GM23338 (cell line): Measurements from ENCODE around the gene CYP3A4. TPM values are rescaled to one million over a fixed set of nuclear protein-coding genes. Genes with fewer than 3 reads are reported as not detected.

Experiments used
- ATAC-seq: fragments of 200-7000 bp; cut with Tn5 transposase; 3 replicates; pipeline ENCODE4 v1.9.1; 2020
- DNase-seq: peaks from one replicate; pipeline ENCODE4 v3.0.0-alpha.2; 2015; ENCODE audit warnings: low spot score
- H2AFZ ChIP-seq: fragments of 200-600 bp; sonication (generic); 2 replicates; pipeline ENCODE4 v1.8.0; 2016; ENCODE audit warnings: antibody characterized with exemption, mild to moderate bottlenecking, moderate library complexity
- H3F3A ChIP-seq: fragments of 200-600 bp; sonication (generic); replicated peaks from 2 replicates; pipeline ENCODE4 v1.8.0; 2017; ENCODE audit warnings: antibody characterized with exemption, mixed run types, low read depth
- H3K27ac ChIP-seq: fragments of 200-600 bp; sonication (generic); 2 replicates; pipeline ENCODE4 v1.6.1; 2016; ENCODE audit warnings: low read depth
- H3K27me3 ChIP-seq: fragments of 200-600 bp; sonication (generic); 2 replicates; pipeline ENCODE4 v1.8.0; 2016; ENCODE audit warnings: mild to moderate bottlenecking, mixed run types, moderate library complexity; ENCODE audit not compliant: insufficient read depth
- H3K36me3 ChIP-seq: fragments of 200-600 bp; sonication (generic); 2 replicates; pipeline ENCODE4 v1.8.0; 2016; ENCODE audit warnings: mild to moderate bottlenecking; ENCODE audit not compliant: insufficient read depth
- H3K4me1 ChIP-seq: fragments of 200-600 bp; sonication (generic); 2 replicates; pipeline ENCODE4 v1.8.0; 2016; ENCODE audit warnings: mild to moderate bottlenecking, moderate library complexity; ENCODE audit not compliant: insufficient read depth
- H3K4me2 ChIP-seq: fragments of 200-600 bp; sonication (generic); 2 replicates; pipeline ENCODE4 v1.7.1; 2017; ENCODE audit warnings: mixed run types
- H3K4me3 ChIP-seq: fragments of 200-600 bp; sonication (generic); 2 replicates; pipeline ENCODE4 v1.6.1; 2016; ENCODE audit warnings: mixed run types
- H3K79me2 ChIP-seq: fragments of 200-600 bp; sonication (generic); replicated peaks from 2 replicates; pipeline ENCODE4 v1.8.0; 2017; ENCODE audit warnings: mild to moderate bottlenecking; ENCODE audit not compliant: insufficient read depth
- H3K9me2 ChIP-seq: fragments of 200-600 bp; sonication (generic); 2 replicates; pipeline ENCODE4 v1.8.0; 2017; ENCODE audit not compliant: insufficient read depth
- H4K20me1 ChIP-seq: fragments of 200-600 bp; sonication (generic); replicated peaks from 2 replicates; pipeline ENCODE4 v1.8.0; 2017; ENCODE audit warnings: mild to moderate bottlenecking; ENCODE audit not compliant: insufficient read depth
- H3K27ac Mint-ChIP-seq: 2 replicates; pipeline ENCODE4 v1.8.0; 2020; ENCODE audit warnings: inconsistent platforms, mild to moderate bottlenecking, moderate library complexity, mixed read lengths
- H3K27me3 Mint-ChIP-seq: 3 replicates; pipeline ENCODE4 v1.8.0; 2022; ENCODE audit warnings: low read depth, mild to moderate bottlenecking, moderate library complexity, mixed read lengths, inconsistent platforms; ENCODE audit not compliant: insufficient read depth, poor library complexity
- H3K36me3 Mint-ChIP-seq: 3 replicates; pipeline ENCODE4 v1.8.0; 2021; ENCODE audit warnings: low read depth, mild to moderate bottlenecking, inconsistent platforms, moderate library complexity, mixed read lengths
- H3K4me1 Mint-ChIP-seq: 3 replicates; pipeline ENCODE4 v1.8.0; 2020; ENCODE audit warnings: mild to moderate bottlenecking, inconsistent platforms, mixed read lengths
- H3K4me3 Mint-ChIP-seq: 3 replicates; pipeline ENCODE4 v1.8.0; 2021; ENCODE audit warnings: moderate library complexity, mild to moderate bottlenecking, inconsistent platforms, mixed read lengths
- H3K9me3 Mint-ChIP-seq: 3 replicates; pipeline ENCODE4 v1.8.0; 2020; ENCODE audit warnings: moderate library complexity, mild to moderate bottlenecking, inconsistent platforms, mixed read lengths
- JUNB ChIP-seq: IDR thresholded peaks from one replicate; pipeline ENCODE4 v1.6.1; 2016; ENCODE audit warnings: antibody characterized with exemption; ENCODE audit not compliant: unreplicated experiment
- POLR2AphosphoS5 ChIP-seq: IDR thresholded peaks from 2 replicates; pipeline ENCODE4 v1.6.1; 2016; ENCODE audit warnings: antibody characterized with exemption, low read depth
- ZNF331 ChIP-seq: fragments of 250-450 bp; sonication (Bioruptor Pico); IDR thresholded peaks from 2 replicates; pipeline ENCODE4 v1.5.0; 2020; ENCODE audit warnings: low read depth, mild to moderate bottlenecking, moderate library complexity
- polyA plus RNA-seq: library from polyadenylated mRNA; unstranded; fragments of >200 nt; fragmentation: Nextera tagmentation; extraction: Ambion mirVana; gene quantifications from 2 replicates; pipeline ENCODE4 v1.2.1, GENCODE V29; 2016
- total RNA-seq: library from RNA; depleted of rRNA; stranded (reverse); fragments of >200 nt; shearing (Covaris generic); gene quantifications from 2 replicates; pipeline ENCODE4 v1.2.3, GENCODE V29; 2014
- TF ChIP-seq, protein P1 (sequence below), 2 experiments: fragments of 200-600 bp in 1 of 2; sonication (generic) in 1 of 2; conservative IDR thresholded peaks; 2 replicates each; pipeline versions ENCODE4 v1.5.1 to v1.6.1; 2016 to 2017; ENCODE audit warnings: antibody characterized with exemption in 2 of 2, low read depth in 2 of 2, mild to moderate bottlenecking in 2 of 2, moderate library complexity in 1 of 2
- TF ChIP-seq, protein P2 (sequence below): fragments of 250-450 bp; sonication (Bioruptor Pico); IDR thresholded peaks from 2 replicates; pipeline ENCODE4 v1.5.0; 2020; ENCODE audit warnings: mild to moderate bottlenecking, moderate library complexity

CYP3A4 gene
- total and polyA plus RNA-seq, 2 experiments from 2014 or later, result not detected

DNA sequence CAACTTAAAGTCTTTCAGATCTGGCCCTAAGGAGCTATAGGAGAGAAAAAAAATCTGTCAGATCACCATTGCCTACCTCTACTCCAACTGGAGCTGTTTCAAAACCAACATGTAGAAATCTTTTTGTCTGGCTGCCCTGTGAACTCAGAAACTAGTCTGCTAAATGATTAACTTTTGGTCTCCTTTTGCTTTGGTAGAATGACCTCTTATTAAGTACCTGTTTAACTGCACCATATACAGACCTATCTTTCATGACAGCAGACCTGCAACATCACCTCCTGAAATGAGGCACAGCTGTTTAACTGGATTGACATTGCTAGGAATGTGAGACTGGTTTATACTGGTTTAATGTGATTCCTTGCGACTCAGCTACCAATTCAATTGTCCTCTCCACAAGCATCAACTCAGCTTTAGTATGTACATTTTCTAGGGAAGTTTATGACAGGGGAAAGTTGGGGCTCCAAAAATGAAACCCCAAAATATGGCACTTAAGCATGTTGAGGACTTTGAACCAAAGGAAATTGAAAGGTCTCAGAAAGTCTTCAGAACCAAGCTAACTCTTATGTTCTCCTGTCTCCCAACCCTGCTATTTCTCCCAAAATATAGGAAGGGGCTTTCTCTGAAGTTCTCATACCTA lies 45.7 kb upstream of the CYP3A4 start:
- no peak for ATAC-seq
- peaks cover 2% of the 10 kb centered on the region; the same call in 1 of the 3 replicates for H3K4me1 Mint-ChIP-seq

DNA sequence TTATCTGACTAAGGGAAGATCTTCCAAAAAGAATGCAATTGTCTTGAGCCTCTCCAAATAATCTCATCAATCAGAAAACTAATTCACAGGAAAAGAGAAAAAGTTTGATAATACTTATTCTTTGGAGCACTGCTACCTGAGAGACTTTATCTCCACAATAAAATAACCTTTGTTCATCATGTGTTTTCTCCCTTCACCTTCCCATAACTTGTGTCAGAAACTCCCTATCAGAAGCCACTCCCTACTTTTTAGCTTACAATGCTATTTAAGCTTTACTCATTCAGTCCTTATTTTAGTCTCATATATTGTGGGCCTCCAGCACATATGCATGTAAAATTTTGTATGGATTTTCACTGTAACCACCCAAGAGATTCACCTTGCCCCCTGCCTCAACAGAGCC lies 44.8 kb upstream of the CYP3A4 start:
- Histone ChIP-seq H3K4me1 (peaks cover 5% of the 10 kb centered on the region; the same call in 1 of the 2 replicates), H2AFZ (no peak overlapping the region), H4K20me1 (no peaks in the 10 kb centered on the region), H3K27ac (no peak overlapping the region), H3K36me3 (no peaks in the 10 kb centered on the region), H3K4me2 (no peak overlapping the region), H3K4me3 (no peak overlapping the region), H3K79me2 (no peaks in the 10 kb centered on the region), H3F3A (no peaks in the 10 kb centered on the region), H3K27me3 (no peaks in the 10 kb centered on the region), H3K9me2 (no peaks in the 10 kb centered on the region; the same call in 1 of the 2 replicates)
- ATAC-seq (no peak), DNase-seq (no peak)
- TF ChIP-seq ZNF331 (CRISPR knock-in tag), result no peak
- TF ChIP-seq, protein P1, sequence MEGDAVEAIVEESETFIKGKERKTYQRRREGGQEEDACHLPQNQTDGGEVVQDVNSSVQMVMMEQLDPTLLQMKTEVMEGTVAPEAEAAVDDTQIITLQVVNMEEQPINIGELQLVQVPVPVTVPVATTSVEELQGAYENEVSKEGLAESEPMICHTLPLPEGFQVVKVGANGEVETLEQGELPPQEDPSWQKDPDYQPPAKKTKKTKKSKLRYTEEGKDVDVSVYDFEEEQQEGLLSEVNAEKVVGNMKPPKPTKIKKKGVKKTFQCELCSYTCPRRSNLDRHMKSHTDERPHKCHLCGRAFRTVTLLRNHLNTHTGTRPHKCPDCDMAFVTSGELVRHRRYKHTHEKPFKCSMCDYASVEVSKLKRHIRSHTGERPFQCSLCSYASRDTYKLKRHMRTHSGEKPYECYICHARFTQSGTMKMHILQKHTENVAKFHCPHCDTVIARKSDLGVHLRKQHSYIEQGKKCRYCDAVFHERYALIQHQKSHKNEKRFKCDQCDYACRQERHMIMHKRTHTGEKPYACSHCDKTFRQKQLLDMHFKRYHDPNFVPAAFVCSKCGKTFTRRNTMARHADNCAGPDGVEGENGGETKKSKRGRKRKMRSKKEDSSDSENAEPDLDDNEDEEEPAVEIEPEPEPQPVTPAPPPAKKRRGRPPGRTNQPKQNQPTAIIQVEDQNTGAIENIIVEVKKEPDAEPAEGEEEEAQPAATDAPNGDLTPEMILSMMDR (conservative IDR thresholded peaks at IDR 0.05; ENCODE audit: low read depth in 2 of 2), result no peak
- no peak for TF ChIP-seq POLR2AphosphoS5
- TF ChIP-seq, protein P2, sequence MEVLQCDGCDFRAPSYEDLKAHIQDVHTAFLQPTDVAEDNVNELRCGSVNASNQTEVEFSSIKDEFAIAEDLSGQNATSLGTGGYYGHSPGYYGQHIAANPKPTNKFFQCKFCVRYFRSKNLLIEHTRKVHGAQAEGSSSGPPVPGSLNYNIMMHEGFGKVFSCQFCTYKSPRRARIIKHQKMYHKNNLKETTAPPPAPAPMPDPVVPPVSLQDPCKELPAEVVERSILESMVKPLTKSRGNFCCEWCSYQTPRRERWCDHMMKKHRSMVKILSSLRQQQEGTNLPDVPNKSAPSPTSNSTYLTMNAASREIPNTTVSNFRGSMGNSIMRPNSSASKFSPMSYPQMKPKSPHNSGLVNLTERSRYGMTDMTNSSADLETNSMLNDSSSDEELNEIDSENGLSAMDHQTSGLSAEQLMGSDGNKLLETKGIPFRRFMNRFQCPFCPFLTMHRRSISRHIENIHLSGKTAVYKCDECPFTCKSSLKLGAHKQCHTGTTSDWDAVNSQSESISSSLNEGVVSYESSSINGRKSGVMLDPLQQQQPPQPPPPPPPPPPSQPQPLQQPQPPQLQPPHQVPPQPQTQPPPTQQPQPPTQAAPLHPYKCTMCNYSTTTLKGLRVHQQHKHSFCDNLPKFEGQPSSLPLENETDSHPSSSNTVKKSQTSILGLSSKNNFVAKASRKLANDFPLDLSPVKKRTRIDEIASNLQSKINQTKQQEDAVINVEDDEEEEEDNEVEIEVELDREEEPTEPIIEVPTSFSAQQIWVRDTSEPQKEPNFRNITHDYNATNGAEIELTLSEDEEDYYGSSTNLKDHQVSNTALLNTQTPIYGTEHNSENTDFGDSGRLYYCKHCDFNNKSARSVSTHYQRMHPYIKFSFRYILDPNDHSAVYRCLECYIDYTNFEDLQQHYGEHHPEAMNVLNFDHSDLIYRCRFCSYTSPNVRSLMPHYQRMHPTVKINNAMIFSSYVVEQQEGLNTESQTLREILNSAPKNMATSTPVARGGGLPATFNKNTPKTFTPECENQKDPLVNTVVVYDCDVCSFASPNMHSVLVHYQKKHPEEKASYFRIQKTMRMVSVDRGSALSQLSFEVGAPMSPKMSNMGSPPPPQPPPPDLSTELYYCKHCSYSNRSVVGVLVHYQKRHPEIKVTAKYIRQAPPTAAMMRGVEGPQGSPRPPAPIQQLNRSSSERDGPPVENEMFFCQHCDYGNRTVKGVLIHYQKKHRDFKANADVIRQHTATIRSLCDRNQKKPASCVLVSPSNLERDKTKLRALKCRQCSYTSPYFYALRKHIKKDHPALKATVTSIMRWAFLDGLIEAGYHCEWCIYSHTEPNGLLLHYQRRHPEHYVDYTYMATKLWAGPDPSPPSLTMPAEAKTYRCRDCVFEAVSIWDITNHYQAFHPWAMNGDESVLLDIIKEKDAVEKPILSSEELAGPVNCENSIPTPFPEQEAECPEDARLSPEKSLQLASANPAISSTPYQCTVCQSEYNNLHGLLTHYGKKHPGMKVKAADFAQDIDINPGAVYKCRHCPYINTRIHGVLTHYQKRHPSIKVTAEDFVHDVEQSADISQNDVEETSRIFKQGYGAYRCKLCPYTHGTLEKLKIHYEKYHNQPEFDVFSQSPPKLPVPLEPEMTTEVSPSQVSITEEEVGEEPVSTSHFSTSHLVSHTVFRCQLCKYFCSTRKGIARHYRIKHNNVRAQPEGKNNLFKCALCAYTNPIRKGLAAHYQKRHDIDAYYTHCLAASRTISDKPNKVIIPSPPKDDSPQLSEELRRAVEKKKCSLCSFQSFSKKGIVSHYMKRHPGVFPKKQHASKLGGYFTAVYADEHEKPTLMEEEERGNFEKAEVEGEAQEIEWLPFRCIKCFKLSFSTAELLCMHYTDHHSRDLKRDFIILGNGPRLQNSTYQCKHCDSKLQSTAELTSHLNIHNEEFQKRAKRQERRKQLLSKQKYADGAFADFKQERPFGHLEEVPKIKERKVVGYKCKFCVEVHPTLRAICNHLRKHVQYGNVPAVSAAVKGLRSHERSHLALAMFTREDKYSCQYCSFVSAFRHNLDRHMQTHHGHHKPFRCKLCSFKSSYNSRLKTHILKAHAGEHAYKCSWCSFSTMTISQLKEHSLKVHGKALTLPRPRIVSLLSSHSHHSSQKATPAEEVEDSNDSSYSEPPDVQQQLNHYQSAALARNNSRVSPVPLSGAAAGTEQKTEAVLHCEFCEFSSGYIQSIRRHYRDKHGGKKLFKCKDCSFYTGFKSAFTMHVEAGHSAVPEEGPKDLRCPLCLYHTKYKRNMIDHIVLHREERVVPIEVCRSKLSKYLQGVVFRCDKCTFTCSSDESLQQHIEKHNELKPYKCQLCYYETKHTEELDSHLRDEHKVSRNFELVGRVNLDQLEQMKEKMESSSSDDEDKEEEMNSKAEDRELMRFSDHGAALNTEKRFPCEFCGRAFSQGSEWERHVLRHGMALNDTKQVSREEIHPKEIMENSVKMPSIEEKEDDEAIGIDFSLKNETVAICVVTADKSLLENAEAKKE, result no peak
- Mint-ChIP-seq H3K27ac (no peak overlapping the region), H3K36me3 (no peaks in the 10 kb centered on the region), H3K4me1 (peaks cover 2% of the 10 kb centered on the region; the same call in 1 of the 3 replicates), H3K4me3 (no peak overlapping the region), H3K27me3 (no peaks in the 10 kb centered on the region), H3K9me3 (no peaks in the 10 kb centered on the region)

More for the DNA sequence above, 45.7 kb upstream of the CYP3A4 start:
- no peaks in the 10 kb centered on the region for H3K36me3 ChIP-seq
- H3K4me1 ChIP-seq, result peaks cover 5% of the 10 kb centered on the region; the same call in 1 of the 2 replicates
- H3K4me2 ChIP-seq, result no peak overlapping the region
- H2AFZ ChIP-seq, result no peak overlapping the region
- H3K27ac Mint-ChIP-seq, result no peak overlapping the region
- H3F3A ChIP-seq, result no peaks in the 10 kb centered on the region
- H3K4me3 Mint-ChIP-seq, result no peak overlapping the region
- no peaks in the 10 kb centered on the region for H3K36me3 Mint-ChIP-seq
- H3K9me3 Mint-ChIP-seq, result no peaks in the 10 kb centered on the region
- no peaks in the 10 kb centered on the region for H3K27me3 Mint-ChIP-seq
- DNase-seq, result no peak
- no peaks in the 10 kb centered on the region for H4K20me1 ChIP-seq
- H3K79me2 ChIP-seq, result no peaks in the 10 kb centered on the region
- no peak overlapping the region for H3K27ac ChIP-seq
- no peak overlapping the region for H3K4me3 ChIP-seq
- H3K27me3 ChIP-seq, result no peaks in the 10 kb centered on the region
- TF ChIP-seq ZNF331 (CRISPR knock-in tag), result no peak
- TF ChIP-seq JUNB, result no peak
- H3K9me2 ChIP-seq, result no peaks in the 10 kb centered on the region; the same call in 1 of the 2 replicates
